Omental fat pad (tissue), 4 donors: ENCODE measurements around the gene RAD23A. TPM values are rescaled to one million over a fixed set of nuclear protein-coding genes. Genes with fewer than 3 reads are reported as not detected.

Experiments used
- ATAC-seq: fragments of 150-250 bp; one replicate; pipeline ENCODE4 v1.9.1; 2016; ENCODE audit warnings: mild to moderate bottlenecking, moderate library complexity; ENCODE audit not compliant: low FRiP score
- DNase-seq: peaks from one replicate; pipeline ENCODE4 v3.0.0-alpha.2; 2019; ENCODE audit warnings: low spot score
- total RNA-seq, 4 donors: library from RNA; depleted of rRNA; stranded (reverse); fragments of >200 nt; gene quantifications; one replicate each; pipeline ENCODE4 v1.1.0, GENCODE V29; 2016
- TF ChIP-seq, protein P1 (sequence below), 3 donors: fragments of 450-650 bp; IDR thresholded peaks; one replicate each; pipeline ENCODE4 v1.5.1; 2016 to 2017; ENCODE audit warnings: antibody characterized with exemption in 3 of 3, mild to moderate bottlenecking in 3 of 3, moderate library complexity in 2 of 3

RAD23A gene
- total RNA-seq, 4 donors from 2014 or later: 65.6 to 119 (median 91.1) TPM

DNA sequence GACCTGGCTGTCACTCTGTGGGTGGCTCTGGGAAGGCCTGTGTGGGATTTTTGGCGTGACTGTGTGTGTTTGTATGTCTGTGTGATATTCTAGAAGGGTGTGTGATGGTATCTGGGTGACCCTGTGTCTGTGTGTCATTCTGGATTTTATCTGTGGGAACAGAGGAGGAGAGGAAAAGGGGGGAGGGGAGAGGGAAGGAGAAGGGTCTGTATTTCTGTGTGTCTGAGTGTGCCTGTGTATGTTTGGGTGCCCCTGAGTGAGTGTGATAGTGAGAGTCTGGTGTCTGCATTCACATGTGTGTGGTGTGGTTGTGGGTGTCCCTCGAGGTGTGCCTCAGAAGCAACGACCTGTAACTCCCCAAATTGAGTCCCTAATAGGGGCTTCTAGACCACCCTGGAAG lies 41.5 kb downstream of the RAD23A start:
- TF ChIP-seq, protein P1, sequence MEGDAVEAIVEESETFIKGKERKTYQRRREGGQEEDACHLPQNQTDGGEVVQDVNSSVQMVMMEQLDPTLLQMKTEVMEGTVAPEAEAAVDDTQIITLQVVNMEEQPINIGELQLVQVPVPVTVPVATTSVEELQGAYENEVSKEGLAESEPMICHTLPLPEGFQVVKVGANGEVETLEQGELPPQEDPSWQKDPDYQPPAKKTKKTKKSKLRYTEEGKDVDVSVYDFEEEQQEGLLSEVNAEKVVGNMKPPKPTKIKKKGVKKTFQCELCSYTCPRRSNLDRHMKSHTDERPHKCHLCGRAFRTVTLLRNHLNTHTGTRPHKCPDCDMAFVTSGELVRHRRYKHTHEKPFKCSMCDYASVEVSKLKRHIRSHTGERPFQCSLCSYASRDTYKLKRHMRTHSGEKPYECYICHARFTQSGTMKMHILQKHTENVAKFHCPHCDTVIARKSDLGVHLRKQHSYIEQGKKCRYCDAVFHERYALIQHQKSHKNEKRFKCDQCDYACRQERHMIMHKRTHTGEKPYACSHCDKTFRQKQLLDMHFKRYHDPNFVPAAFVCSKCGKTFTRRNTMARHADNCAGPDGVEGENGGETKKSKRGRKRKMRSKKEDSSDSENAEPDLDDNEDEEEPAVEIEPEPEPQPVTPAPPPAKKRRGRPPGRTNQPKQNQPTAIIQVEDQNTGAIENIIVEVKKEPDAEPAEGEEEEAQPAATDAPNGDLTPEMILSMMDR (IDR thresholded peaks at IDR 0.05): no peak
- ATAC-seq: no peak
- DNase-seq: no peak

DNA sequence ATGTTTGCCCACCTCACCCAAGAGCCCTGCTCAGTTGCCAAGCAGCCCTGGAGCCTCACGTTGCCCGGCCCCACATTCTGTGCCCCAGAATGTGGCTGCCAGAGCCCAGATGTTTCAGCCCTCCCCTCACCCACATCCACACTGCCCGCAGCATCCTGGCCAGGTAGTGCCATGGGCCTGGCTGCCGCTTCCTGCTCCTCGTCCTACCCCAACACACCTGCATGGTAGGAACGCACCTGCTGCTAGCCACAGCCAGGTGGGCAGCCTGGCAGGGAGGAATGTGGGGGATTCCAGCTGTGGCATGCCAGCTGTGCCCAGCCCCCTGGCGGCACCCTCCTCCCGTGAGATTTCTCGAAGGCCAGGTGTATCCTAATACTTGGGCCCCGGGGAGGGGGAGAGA lies 42.1 kb downstream of the RAD23A start:
- DNase-seq: no peak
- TF ChIP-seq, protein P1 (IDR thresholded peaks at IDR 0.05): no peak
- ATAC-seq: no peak

DNA sequence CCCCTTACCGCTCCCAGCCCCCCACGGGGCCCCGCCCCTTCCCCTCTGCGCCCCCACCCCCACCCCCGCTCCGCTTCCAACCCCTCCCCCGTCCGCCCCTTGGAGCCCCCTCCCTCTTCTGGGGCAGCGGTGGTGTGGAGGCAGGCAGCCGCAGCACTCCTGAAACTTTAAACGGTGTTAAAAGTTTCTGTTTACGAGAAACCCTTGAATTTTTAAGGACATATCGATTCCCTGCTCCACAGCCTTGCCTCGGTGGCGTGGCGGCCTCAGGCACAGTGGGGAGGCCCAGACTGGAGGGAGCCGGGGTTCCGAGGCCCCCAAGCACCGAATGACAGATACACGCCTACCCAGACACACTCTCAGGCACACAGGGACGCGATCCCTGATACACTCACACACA lies 44.8 kb downstream of the RAD23A start:
- no peak for DNase-seq
- TF ChIP-seq, protein P1 (IDR thresholded peaks at IDR 0.05): no peak
- ATAC-seq: no peak

DNA sequence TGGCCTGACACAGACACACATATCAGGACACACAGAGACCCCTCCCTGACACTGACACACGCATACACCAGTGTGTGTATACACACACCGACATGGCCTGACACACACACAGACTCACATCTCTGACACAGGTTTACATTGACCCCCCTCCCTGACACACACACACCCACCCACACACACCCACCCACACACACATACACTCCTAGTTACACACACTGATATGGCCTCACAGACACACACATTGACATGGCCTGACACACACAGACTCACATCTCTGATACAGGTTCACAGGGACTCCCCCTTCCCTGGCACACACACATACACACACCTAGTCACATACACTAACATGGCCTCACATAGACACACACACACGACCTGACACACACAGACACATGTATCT lies 45.2 kb downstream of the RAD23A start:
- TF ChIP-seq, protein P1 (IDR thresholded peaks at IDR 0.05): no peak
- ATAC-seq: no peak
- DNase-seq: no peak

DNA sequence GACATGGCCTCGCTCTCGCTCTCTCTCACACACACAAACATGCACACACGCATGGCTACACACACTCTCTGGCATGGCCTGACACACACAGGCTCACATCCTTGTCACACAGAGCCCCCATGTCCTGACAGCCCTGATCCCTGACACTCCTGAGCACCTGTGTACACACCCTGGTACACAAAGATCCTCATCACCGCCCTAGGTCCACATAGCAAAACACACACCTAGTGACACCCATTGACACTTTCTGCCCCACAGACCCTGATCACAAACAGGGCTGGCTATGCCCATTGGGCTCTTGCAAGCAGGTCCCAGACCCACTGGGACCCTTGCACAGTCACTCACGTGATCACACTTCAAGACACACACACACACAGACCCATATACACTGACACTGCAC lies 45.6 kb downstream of the RAD23A start:
- DNase-seq: no peak
- TF ChIP-seq, protein P1 (IDR thresholded peaks at IDR 0.05): no peak
- no peak for ATAC-seq

DNA sequence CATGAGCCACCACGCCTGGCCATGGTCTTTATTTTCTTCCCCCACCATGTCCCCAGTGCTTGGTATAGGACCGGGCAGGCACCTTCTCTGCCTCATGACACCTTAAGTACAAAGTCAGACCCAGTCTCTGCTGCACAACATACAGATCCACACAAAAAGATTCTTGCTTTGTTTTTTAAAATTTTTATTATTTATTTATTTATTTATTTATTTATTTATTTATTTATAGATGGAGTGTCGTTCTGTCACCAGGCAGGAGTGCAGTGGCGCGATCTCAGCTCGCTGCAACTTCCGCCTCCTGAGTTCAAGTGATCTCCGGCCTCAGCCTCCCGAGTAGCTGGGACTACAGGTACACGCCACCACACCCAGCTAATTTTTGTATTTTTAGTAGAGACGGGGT lies 47.1 kb downstream of the RAD23A start:
- no peak for ATAC-seq
- TF ChIP-seq, protein P1 (IDR thresholded peaks at IDR 0.05): no peak

DNA sequence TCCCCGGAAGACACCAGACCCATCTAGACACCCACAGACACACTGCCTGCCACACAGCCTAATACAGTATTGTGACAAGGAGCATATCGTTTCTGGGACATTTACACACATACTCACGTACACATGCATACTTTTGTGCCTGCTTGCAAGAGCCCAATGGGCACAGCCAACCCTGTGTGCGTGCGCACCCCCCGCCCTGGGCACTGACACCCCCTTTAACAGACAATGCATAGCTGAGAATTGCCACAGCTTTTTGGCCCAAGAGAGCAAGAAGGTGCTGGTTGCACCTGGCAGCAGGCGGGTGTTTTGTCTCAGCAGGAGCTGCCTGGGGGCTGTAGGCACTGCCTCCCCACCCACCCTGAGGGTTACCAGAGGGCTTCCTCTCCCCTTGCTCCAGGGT lies 47.9 kb downstream of the RAD23A start:
- TF ChIP-seq, protein P1 (IDR thresholded peaks at IDR 0.05): no peak
- DNase-seq (no peak), ATAC-seq (no peak)

More for the DNA sequence above, 47.1 kb downstream of the RAD23A start:
- DNase-seq: no peak
